Mammary epithelial cell (primary cell): ENCODE data around the gene CITED2.

Source experiments
- CTCF ChIP-seq, 2 donors: IDR thresholded peaks in 1 of 2; conservative IDR thresholded peaks in 1 of 2; 2 replicates each; pipeline ENCODE4 v1.5.1; 2011 to 2012; ENCODE audit warnings: inconsistent platforms in 2 of 2, low read length in 2 of 2, mild to moderate bottlenecking in 2 of 2, control low read depth in 1 of 2, low read depth in 1 of 2; ENCODE audit not compliant: insufficient read depth in 1 of 2; ENCODE audit errors: extremely low read depth in 1 of 2
- EZH2 ChIP-seq: IDR thresholded peaks from 2 replicates; pipeline ENCODE4 v1.6.1; 2012; ENCODE audit warnings: low read length, inconsistent platforms, borderline replicate concordance

- TF ChIP-seq CTCF (conservative IDR thresholded peaks at IDR 0.05 in 1 of 2, IDR thresholded peaks at IDR 0.05 in 1 of 2; ENCODE audit: extremely low read depth in 1 of 2, insufficient read depth in 1 of 2, low read depth in 1 of 2, low read length in 2 of 2) (no peak), EZH2 (no peak)
Observed at GRCh38 chr6:139392794-139393193, 18.3 kb upstream of the CITED2 start.
